Activated T-cell treated with anti-CD3 and anti-CD28 coated beads for 1 hour (primary cell): ENCODE results near the gene TBX21.
"Not testable (repeated sequence)": the region's sequence is repeated elsewhere in the genome, so short reads cannot be mapped to it uniquely, and the experiment has no call there.

Experiments used
- DNase-seq: peaks from one replicate; pipeline ENCODE4 v3.0.0-alpha.2; 2020; ENCODE audit warnings: low read depth

The TBX21 gene

GRCh38 chr17:47733674-47734410, 806 bp downstream of the TBX21 start:
- no peak for DNase-seq

GRCh38 chr17:47735139-47735464, 2.1 kb downstream of the TBX21 start:
- no peak for DNase-seq

GRCh38 chr17:47735536-47736011, 2.5 kb downstream of the TBX21 start:
- DNase-seq = no peak

GRCh38 chr17:47736501-47737495, 3.8 kb downstream of the TBX21 start:
- no peak for DNase-seq

- no peak for DNase-seq
Measured at GRCh38 chr17:47738178-47738577, 5.1 kb downstream of the TBX21 start.

GRCh38 chr17:47739150-47739549, 6.1 kb downstream of the TBX21 start:
- no peak for DNase-seq

GRCh38 chr17:47739945-47740344, 6.9 kb downstream of the TBX21 start:
- DNase-seq = not testable (repeated sequence)

- no peak for DNase-seq
Measured at GRCh38 chr17:47741109-47741792, 8.2 kb downstream of the TBX21 start.

GRCh38 chr17:47741793-47742145, 8.7 kb downstream of the TBX21 start:
- no peak for DNase-seq

GRCh38 chr17:47742319-47743181, 9.5 kb downstream of the TBX21 start:
- peak; percentile 45 for DNase-seq

- no peak for DNase-seq
Measured at GRCh38 chr17:47744168-47745036, 11.4 kb downstream of the TBX21 start.

- DNase-seq = no peak
Measured at GRCh38 chr17:47745037-47745380, 12.0 kb downstream of the TBX21 start.

GRCh38 chr17:47751471-47751870, 18.4 kb downstream of the TBX21 start:
- no peak for DNase-seq

GRCh38 chr17:47757386-47757785, 24.4 kb downstream of the TBX21 start:
- DNase-seq = no peak

- no peak for DNase-seq
Measured at GRCh38 chr17:47760409-47761140, 27.5 kb downstream of the TBX21 start.

GRCh38 chr17:47762728-47763127, 29.7 kb downstream of the TBX21 start:
- DNase-seq = no peak

GRCh38 chr17:47763913-47764582, 31.0 kb downstream of the TBX21 start:
- no peak for DNase-seq

GRCh38 chr17:47773649-47774048, 40.6 kb downstream of the TBX21 start:
- not testable (repeated sequence) for DNase-seq

GRCh38 chr17:47774331-47774730, 41.3 kb downstream of the TBX21 start:
- DNase-seq = no peak
